HG02981 (cell line): Measurements from ENCODE around the gene PTPRN2.
"Not testable (repeated sequence)": the region's sequence is repeated elsewhere in the genome, so short reads cannot be mapped to it uniquely, and the experiment has no call there.

Experiments used
- ATAC-seq: cut with Tn5 transposase; IDR thresholded peaks from one replicate; pipeline ENCODE4 v1.9.1; 2021; ENCODE audit warnings: mild to moderate bottlenecking, moderate library complexity; ENCODE audit not compliant: unreplicated experiment

PTPRN2 gene

GRCh38 chr7:157675427-157675927, 912.1 kb downstream of the PTPRN2 start:
- no peak for ATAC-seq

DNA sequence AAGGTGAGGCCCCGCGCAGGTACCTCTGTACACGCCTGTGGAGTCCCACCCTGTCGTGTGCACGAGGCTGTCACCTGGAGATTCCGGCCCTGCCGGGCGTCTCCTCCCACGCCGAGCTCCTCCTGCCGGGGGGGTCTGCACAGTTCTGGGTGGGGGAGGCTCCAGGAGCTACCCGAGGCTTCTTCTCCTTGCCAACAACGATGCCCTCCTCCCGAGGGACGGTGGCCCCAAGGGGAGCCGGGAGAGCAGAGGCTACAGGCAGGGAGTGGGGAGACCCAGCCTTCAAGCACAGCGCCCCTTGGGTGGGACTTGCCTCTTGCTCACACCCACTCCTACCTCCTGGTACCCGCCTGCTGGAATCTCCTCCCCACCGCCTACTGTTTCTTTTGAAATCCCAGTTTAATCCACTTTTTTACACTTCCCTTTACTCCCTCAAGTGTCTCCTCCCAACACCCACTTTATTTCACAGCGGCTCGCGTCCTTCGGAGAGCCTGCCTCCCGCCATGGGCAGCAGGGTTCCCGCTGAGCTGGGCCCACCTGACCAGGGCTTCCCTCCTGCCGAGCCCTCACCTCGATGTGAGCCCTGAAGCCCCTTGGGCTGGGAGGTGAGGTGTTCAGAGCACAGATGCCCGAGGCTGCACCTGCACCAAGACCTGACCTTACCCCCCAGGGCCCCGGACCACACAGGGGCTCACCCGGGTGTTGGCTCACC, 912.8 kb downstream of the PTPRN2 start:
- ATAC-seq: no peak

- no peak for ATAC-seq
Measured at GRCh38 chr7:157674027-157674714, 913.5 kb downstream of the PTPRN2 start.

GRCh38 chr7:157673573-157673972, 914.0 kb downstream of the PTPRN2 start:
- no peak for ATAC-seq

DNA sequence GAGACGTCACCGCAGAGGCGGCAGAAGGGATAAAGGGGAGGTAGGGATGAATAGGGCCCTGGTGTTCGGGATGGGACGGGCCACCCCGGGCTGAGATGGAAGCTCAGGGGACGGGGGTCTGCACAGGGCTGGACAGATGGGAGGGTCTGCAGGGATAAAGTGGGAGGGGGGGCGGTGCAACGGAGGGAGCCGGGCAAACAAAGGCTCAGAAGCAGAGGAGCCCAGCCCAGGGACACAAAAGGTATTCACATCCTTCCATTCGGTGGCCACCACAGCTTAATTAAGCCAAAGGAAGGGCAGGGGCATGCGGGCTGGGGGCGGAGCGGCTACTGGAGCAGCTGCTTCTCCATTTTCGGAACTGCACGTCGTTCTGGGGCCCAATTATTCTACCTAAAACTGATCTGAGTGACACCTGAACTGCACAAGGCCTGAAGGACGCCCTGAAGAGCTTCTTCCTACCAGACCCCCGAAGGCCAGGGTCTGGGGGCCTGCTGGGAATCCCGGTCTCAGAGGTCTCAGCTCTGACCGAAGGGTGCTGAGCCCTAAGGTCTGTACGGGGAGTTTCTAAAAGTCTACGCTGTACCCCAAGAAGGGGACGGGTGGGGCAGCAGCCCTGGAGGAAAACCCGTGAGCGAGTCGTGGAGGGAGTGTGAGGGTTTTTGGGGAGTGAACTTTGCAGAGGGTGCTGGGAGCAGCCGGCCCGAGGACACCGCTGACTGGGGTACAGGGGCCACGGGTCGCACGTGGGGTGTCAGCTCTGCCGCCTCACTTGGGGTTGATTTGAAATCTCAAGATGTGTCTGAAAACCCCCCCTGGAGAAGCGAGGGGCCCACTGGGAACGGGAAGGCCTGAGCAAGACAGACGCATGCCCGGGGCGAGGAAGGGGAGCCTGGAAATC, 916.0 kb downstream of the PTPRN2 start:
- no peak for ATAC-seq

DNA sequence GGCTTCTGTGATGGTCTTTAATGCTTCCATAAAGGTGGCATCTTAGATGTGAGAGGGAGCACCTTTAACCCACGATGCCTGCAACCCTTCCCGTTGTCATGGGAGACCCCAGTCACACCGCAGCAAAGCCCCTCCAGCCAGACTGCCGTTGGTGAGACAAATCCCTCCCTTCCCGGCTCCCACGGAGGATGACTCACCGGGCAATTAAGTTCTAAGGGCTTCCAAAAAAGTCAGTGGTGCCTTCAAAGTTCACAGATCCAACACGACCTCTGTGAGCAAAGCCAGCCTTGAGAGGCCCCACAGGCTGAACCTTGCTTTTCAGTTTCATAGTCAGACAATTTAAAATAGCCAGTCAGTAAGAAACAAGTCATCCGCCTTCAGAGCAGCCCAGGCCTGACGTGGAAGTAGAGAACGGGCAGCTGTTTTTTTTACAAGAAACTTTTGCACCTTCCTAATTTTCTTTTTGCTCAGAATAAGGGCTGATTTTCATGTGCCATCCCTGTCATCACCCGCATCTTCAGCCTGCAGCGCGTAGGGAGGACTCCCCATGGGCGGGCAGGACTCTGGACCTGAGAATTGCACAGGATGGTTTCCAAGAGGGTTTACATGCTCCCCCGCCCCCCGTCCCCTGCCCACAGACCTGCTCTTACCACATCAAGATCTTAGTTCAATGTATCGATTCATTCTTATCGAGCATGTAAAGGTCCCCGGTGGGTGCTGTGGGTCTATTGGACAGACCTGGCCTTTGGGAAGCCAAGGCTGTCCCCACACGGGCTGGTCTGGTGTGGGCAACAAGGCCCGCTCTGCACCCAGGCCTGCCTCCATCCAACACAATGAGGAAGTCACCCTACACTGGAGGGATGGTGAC, 916.9 kb downstream of the PTPRN2 start:
- no peak for ATAC-seq

GRCh38 chr7:157669768-157670351, 917.8 kb downstream of the PTPRN2 start:
- ATAC-seq: no peak

- ATAC-seq: no peak
Measured at GRCh38 chr7:157668884-157669767, 918.5 kb downstream of the PTPRN2 start.

DNA sequence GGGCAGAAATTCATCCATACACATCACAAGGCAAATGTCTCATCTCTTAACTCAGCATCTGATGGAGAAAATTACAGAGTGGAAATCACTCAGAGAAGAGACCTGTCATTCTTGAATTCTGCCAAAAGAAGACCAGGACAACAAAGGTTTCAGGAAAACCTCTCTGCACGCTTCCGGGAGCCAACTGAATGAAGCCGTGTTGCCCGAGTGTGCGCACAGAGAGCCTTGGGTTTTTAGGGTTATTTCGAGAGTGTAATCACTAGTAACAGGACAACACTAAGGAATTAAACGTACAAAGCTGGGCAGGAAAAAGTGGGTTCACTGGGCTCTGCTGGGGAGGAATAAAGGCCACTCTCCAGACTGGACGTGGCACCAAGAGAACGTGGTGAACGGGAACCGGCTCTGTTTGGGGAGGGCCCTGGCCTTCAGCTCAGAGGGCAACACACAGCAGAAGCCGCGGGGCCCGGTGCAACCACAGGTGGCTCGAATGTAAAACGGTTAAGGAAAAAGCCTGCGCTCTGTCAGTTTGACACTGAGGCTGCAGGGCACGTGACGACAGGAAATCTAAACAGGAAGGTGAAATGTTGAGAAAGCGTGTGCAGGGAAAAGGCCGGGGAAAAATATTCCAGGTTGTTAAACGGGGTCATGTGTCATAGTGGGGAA, 919.3 kb downstream of the PTPRN2 start:
- ATAC-seq: no peak

DNA sequence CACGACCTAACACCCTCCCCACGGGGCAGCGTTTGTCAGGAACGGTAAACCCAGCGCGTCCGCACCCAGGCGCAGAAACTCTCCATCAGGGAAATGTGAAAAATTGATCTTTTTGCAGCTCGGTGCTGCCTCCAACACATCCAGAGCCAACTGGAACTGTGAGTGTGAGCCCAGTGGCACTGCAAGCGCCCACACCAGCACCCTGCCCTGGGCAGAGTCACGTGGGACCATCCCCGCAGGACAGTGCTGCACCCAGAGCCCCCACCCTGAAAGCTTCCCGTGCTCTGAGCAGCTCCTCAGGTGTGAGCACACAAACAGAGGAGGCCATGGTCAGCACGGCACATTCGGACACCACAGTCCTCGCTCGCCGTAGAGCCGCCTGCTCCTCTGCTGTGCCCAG, 919.9 kb downstream of the PTPRN2 start:
- ATAC-seq: no peak

DNA sequence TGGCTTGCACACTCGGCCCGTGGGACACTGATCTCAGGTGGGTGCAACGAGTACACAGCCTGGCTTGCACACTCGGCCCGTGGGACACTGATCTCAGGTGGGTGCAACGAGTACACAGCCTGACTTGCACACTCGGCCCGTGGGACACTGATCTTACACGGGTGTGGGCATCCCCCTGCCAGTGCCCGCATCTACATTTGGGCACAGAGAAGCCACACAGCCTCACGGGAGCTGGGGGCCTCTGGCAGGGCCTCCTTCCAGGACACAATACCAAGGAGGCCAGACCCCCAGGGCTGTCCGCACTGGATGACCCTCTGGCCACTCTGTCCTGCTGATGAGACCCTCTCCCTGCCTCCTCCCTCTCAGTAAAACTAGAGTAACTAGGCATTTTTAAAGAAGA, 920.4 kb downstream of the PTPRN2 start:
- ATAC-seq: no peak

GRCh38 chr7:157666530-157667040, 921.0 kb downstream of the PTPRN2 start:
- no peak for ATAC-seq

DNA sequence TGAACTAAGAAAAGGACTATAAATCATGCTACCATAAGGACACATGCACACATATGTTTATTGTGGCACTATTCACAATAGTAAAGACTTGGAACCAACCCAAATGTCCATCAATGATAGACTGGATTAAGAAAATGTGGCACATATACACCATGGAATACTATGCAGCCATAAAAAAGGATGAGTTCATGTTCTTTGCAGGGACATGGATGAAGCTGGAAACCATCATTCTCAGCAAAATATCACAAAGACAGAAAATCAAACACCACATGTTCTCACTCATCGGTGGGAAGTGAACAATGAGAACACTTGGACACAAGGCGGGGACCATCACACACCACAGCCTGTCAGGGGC, 922.0 kb downstream of the PTPRN2 start:
- not testable (repeated sequence) for ATAC-seq

DNA sequence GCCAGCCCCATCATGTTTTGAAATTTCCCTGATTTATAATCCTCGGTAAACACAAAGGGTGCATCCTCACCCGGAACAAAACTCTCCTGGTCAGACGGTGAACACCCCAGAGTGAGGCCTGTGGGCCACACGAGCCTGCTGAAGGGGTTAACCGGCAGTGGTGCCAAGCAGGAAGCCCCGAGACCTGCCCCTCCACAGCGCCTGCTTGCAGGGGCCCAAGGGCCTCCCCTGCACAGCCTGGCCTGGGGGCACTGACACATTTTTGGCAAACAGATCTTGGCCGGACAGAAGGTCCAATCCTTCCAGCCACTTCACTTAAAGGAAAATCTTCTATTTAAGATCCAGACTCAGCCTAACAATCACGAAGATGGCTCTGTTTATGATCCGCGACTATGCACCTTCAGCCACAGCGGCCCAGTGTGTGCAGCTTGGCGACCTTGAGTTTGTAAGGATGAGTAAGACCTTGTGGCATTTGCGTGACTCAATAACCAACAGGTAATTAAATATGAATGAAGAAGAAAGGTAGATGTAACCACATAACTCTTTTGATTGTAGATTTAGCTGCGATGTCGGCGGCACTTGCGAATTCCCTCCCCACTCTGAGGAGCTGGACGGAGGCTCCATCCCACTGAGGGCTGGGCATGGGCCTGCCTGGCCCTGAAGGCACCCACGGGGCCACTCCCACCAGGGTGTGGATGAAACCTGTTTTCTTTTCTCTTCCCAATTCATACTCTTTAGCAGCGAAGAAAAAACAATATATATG, 922.6 kb downstream of the PTPRN2 start:
- ATAC-seq: no peak

- no peak for ATAC-seq
Measured at GRCh38 chr7:157664034-157664433, 923.6 kb downstream of the PTPRN2 start.

DNA sequence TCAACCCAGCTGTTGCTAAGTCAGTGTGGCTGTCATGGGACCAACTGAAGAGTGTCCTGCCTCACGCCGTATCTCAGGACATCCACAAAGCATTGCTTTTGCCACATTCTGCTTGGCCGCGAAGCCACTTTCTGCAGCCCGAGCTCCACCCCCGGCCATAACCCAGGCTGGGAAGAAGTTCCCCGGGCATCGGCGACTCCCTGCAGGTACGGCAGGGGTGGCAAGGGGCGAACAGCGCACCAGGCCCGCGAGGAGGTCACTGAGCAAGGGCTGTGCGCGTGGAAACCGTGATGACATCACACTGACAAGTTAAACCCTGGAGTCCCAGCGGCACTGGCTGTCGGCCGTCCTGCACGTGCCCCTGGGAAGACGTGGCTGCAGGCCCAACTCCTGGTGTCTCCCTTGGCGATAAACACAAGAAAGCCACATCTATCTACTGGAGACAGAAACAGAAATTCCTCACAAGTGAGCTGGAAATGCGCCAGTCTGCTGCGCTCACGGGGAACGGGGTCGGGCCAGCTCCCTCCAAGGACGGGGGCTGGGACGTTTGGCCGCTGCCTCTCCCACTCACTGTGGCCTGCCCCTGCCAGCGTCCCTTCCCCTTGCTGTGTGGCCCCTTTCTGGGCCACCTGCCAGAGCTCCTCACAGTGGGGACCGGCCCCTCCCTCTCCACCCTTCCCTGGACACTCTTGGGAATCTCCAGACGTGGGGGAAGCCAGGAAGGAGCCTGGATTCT, 924.5 kb downstream of the PTPRN2 start:
- no peak for ATAC-seq
